ENCODE results near the gene FAAH. TPM values are rescaled to one million over a fixed set of nuclear protein-coding genes. Genes with fewer than 3 reads are reported as not detected.
A peak's percentile ranks its signal among the peaks of the same experiment; 100 is the strongest.

Gene FAAH
- polyA plus RNA-seq, 2 donors = 12.1 to 33.2 TPM

DNA sequence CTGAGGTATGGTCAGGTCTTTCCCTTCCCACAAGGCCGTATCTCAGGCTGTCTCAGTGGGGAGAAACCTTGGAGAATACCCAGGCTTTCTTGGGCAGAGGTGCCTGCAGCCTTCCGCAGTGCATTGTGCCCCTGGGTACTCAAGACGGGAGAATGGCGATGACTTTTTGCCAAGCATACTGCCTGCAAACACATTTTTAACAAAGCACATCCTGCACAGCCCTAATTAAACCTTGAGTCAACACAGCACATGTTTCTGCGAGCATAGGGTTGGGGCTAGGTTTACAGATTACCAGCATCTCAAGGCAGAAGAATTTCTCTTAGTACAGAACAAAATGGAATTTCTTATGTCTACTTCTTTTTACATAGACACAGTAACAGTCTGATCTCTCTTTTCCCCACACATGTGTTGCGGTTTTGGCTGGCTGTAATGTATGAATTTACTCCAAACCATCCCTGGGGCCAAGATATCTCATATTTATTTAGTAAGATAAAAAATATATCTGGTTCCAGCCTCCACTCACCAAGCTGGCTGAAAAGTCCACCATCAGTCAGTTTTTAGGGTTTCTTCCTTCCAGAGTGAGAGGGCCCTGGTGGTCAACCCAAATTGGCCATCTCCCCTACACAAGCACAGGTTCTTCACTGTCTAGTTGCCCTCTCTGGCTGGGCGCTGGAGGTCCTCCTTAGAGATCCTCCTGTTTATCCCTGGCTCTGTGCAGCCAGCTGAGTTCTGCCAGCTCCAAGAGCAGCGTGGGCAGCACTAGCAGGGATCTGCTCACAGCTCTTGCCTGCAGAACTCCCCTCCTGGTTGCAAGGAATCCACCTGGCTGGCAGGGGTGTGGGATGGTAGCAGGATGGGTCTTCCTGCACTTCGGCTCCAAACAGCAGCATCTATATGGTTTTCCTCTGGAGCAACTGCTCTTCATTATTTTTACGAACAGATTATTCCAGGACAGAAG, 2.6 kb downstream of the FAAH start:
- no peaks in the 10 kb centered on the region for H3K27me3 ChIP-seq (ENCODE audit: control insufficient read depth in 1 of 2, insufficient read depth in 2 of 2, low read length in 2 of 2)
- H3K4me1 ChIP-seq (ENCODE audit: control insufficient read depth in 2 of 2, insufficient read depth in 2 of 2, low read length in 1 of 2) = peaks cover 0 to 13% of the 10 kb centered on the region in 2 donors
- WGBS, 2 donors = 44 to 53% methylated on average over 10 of the region's 10 CpGs
- peaks cover 0 to 14% of the 10 kb centered on the region in 2 donors for H3K9me3 ChIP-seq (ENCODE audit: control insufficient read depth in 2 of 2, insufficient read depth in 1 of 2, low read depth in 1 of 2, low read length in 1 of 2)
- H3K36me3 ChIP-seq (ENCODE audit: control insufficient read depth in 2 of 2, insufficient read depth in 2 of 2, low read length in 1 of 2) = no peaks in the 10 kb centered on the region
- peak overlapping the region in 1 of 2 donors; percentile 24 for H3K27ac ChIP-seq (ENCODE audit: low read depth in 2 of 2, low read length in 1 of 2)
- no peak overlapping the region for H3K4me3 ChIP-seq (ENCODE audit: low read depth in 1 of 2, low read length in 2 of 2)

DNA sequence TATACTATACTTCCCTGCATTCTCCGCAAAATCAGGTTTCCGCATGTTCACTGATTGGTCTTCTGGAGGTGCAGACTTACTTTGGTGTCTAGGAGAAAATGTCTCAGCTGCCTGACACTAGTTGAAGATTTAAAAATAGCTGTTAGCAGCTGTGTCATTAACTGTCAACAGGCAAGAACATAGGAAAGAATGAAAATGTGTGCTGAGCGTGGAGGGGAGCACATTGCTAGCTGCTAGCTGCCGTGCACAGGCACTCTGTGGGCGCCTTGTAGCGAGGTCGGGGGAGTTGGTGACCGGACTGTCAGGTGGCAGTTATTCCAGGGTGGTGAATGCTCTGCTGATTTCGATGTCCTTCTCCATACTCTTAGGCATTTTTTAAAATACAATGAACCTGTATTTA, 5.2 kb downstream of the FAAH start:
- Histone ChIP-seq H3K9me3 (ENCODE audit: control insufficient read depth in 2 of 2, insufficient read depth in 1 of 2, low read depth in 1 of 2, low read length in 1 of 2) (no peaks in the 10 kb centered on the region), H3K4me1 (ENCODE audit: control insufficient read depth in 2 of 2, insufficient read depth in 2 of 2, low read length in 1 of 2) (peaks cover 0 to 16% of the 10 kb centered on the region in 2 donors), H3K27ac (ENCODE audit: low read depth in 2 of 2, low read length in 1 of 2) (no peak overlapping the region), H3K4me3 (ENCODE audit: low read depth in 1 of 2, low read length in 2 of 2) (no peak overlapping the region), H3K36me3 (ENCODE audit: control insufficient read depth in 2 of 2, insufficient read depth in 2 of 2, low read length in 1 of 2) (no peaks in the 10 kb centered on the region), H3K27me3 (ENCODE audit: control insufficient read depth in 1 of 2, insufficient read depth in 2 of 2, low read length in 2 of 2) (no peaks in the 10 kb centered on the region)
- 83 to 86% methylated on average over 9 of the region's 9 CpGs for WGBS, 2 donors

DNA sequence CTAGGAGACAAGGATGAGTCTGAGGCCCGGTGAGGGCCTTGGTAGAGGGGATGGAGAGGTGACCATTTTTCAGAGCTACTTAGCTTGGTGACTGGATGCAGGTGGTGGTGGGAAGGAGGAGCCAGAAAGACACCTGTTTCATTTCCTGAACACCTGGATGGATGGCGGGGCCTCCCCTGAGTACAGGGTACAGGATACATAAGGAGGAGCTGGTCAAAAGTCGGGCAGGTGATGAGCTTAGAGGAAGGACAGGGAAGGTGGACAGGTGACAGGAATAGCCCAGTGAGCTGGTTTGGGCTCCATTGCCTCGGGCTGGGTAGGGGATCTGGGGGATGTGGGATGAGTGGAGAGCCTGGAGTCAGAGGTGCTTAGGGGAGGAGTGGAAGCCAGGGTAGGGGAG, 6.3 kb downstream of the FAAH start:
- Histone ChIP-seq H3K4me1 (ENCODE audit: control insufficient read depth in 2 of 2, insufficient read depth in 2 of 2, low read length in 1 of 2) (peaks cover 0 to 12% of the 10 kb centered on the region in 2 donors), H3K36me3 (ENCODE audit: control insufficient read depth in 2 of 2, insufficient read depth in 2 of 2, low read length in 1 of 2) (peaks cover 0 to 4% of the 10 kb centered on the region in 2 donors), H3K27ac (ENCODE audit: low read depth in 2 of 2, low read length in 1 of 2) (no peak overlapping the region), H3K9me3 (ENCODE audit: control insufficient read depth in 2 of 2, insufficient read depth in 1 of 2, low read depth in 1 of 2, low read length in 1 of 2) (no peaks in the 10 kb centered on the region), H3K27me3 (ENCODE audit: control insufficient read depth in 1 of 2, insufficient read depth in 2 of 2, low read length in 2 of 2) (no peaks in the 10 kb centered on the region), H3K4me3 (ENCODE audit: low read depth in 1 of 2, low read length in 2 of 2) (no peak overlapping the region)
- 64 to 75% methylated on average over 4 of the region's 4 CpGs for WGBS, 2 donors

DNA sequence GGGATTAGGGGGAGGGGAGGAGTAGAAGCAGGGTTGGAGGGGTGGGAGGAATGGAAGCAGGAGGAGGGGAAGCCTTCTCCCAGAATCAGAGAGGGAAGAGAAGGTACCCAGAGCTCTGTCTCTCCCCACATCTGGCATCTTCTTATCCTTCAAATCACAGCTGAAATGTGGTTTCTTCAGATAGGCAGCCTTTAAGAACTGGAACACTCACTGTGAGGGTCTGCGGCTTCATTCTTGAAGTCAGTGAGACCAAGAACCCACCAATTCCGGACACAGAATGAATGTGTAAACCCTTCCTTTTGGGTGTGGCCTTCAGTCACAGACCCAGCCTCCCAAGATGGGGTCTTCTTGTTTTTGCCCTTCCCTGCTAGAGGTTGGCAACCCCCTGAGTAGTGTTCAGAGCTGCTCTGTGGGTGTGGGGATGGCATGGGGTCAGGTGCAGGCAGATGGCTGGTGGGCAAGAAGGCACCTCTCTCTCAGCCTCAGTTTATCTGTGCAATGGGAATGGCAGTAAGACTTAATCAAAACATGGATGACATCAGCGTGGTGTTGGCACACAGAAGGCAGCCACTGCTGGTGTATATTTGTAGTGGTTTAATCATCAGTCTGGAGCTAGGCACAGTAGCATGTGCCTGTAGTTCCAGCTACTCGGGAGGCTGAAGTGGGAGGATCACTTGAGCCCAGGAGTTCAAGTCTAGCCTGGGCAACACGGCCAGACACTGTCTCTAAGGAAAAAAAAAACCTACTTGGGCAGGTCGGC, 7.2 kb downstream of the FAAH start:
- 49 to 51% methylated on average over 6 of the region's 6 CpGs for WGBS, 2 donors
- Histone ChIP-seq H3K4me3 (ENCODE audit: low read depth in 1 of 2, low read length in 2 of 2) (no peak overlapping the region), H3K36me3 (ENCODE audit: control insufficient read depth in 2 of 2, insufficient read depth in 2 of 2, low read length in 1 of 2) (peaks cover 0 to 4% of the 10 kb centered on the region in 2 donors), H3K27me3 (ENCODE audit: control insufficient read depth in 1 of 2, insufficient read depth in 2 of 2, low read length in 2 of 2) (no peaks in the 10 kb centered on the region), H3K9me3 (ENCODE audit: control insufficient read depth in 2 of 2, insufficient read depth in 1 of 2, low read depth in 1 of 2, low read length in 1 of 2) (no peaks in the 10 kb centered on the region), H3K4me1 (ENCODE audit: control insufficient read depth in 2 of 2, insufficient read depth in 2 of 2, low read length in 1 of 2) (peaks cover 0 to 12% of the 10 kb centered on the region in 2 donors), H3K27ac (ENCODE audit: low read depth in 2 of 2, low read length in 1 of 2) (peak overlapping the region; percentile 50 to 60)

DNA sequence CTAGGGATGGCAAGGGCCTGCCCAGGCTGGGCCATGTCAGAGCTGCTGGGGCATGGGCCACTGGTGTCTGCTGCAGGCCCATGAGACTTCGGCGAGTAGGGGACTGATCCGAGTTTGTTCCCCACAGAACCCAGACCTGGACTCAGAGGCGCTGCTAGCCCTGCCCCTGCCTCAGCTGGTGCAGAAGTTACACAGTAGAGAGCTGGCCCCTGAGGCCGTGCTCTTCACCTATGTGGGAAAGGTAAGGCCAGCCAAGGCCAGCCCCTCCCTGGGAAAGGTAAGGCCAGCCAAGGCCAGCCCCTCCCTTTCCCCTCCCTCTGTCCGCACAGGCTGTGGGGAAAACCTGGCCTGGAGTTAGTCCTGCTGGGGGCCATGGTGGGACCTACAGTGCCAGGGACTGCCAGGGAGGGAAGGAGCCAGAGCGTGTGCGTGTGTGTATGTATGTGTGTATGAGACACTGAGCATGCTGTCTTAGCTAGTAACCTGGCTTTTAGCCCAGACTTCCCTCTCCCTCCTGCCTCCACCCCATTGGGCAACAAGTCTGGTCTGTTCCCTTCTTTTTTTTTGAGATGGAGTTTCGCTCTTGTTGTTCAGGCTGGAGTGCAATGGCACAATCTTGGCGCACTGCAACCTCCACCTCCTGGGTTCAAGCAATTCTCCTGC, 8.0 kb downstream of the FAAH start:
- peaks cover 0 to 4% of the 10 kb centered on the region in 2 donors for H3K36me3 ChIP-seq (ENCODE audit: control insufficient read depth in 2 of 2, insufficient read depth in 2 of 2, low read length in 1 of 2)

DNA sequence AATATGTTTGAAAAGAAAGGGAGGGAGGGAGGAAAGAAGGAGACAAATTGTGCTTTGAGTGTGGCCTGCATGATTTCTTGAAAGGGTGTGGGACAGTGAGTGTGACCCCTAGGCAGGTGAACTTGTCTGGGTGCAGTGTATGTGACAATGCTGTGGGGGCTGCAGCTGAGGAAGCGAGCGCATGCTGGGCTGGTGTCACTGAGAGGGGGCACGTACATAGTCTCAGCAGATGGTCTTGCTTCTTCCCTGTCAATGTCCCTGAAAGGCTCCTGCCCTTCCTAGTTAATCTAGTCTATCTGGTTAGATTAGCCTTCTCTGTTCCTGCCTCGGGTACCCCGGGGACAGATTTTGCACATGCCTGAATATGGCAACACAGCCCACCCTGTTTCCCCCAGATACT, 9.8 kb downstream of the FAAH start:
- no peak overlapping the region for H3K27ac ChIP-seq (ENCODE audit: low read depth in 2 of 2, low read length in 1 of 2)
- 84 to 87% methylated on average over 5 of the region's 5 CpGs for WGBS, 2 donors
- no peaks in the 10 kb centered on the region for H3K9me3 ChIP-seq (ENCODE audit: control insufficient read depth in 2 of 2, insufficient read depth in 1 of 2, low read depth in 1 of 2, low read length in 1 of 2)
- H3K4me1 ChIP-seq (ENCODE audit: control insufficient read depth in 2 of 2, insufficient read depth in 2 of 2, low read length in 1 of 2) = peaks cover 0 to 10% of the 10 kb centered on the region in 2 donors
- no peak overlapping the region for H3K4me3 ChIP-seq (ENCODE audit: low read depth in 1 of 2, low read length in 2 of 2)
- no peaks in the 10 kb centered on the region for H3K27me3 ChIP-seq (ENCODE audit: control insufficient read depth in 1 of 2, insufficient read depth in 2 of 2, low read length in 2 of 2)
- H3K36me3 ChIP-seq (ENCODE audit: control insufficient read depth in 2 of 2, insufficient read depth in 2 of 2, low read length in 1 of 2) = peaks cover 3 to 11% of the 10 kb centered on the region in 2 donors

More for the DNA sequence above, 8.0 kb downstream of the FAAH start:
- no peaks in the 10 kb centered on the region for H3K27me3 ChIP-seq (ENCODE audit: control insufficient read depth in 1 of 2, insufficient read depth in 2 of 2, low read length in 2 of 2)
- H3K27ac ChIP-seq (ENCODE audit: low read depth in 2 of 2, low read length in 1 of 2) = peak overlapping the region; percentile 50 to 60
- no peak overlapping the region for H3K4me3 ChIP-seq (ENCODE audit: low read depth in 1 of 2, low read length in 2 of 2)
- H3K9me3 ChIP-seq (ENCODE audit: control insufficient read depth in 2 of 2, insufficient read depth in 1 of 2, low read depth in 1 of 2, low read length in 1 of 2) = no peaks in the 10 kb centered on the region
- WGBS, 2 donors = 26% methylated on average over 10 of the region's 10 CpGs
- peaks cover 0 to 10% of the 10 kb centered on the region in 2 donors for H3K4me1 ChIP-seq (ENCODE audit: control insufficient read depth in 2 of 2, insufficient read depth in 2 of 2, low read length in 1 of 2)

DNA sequence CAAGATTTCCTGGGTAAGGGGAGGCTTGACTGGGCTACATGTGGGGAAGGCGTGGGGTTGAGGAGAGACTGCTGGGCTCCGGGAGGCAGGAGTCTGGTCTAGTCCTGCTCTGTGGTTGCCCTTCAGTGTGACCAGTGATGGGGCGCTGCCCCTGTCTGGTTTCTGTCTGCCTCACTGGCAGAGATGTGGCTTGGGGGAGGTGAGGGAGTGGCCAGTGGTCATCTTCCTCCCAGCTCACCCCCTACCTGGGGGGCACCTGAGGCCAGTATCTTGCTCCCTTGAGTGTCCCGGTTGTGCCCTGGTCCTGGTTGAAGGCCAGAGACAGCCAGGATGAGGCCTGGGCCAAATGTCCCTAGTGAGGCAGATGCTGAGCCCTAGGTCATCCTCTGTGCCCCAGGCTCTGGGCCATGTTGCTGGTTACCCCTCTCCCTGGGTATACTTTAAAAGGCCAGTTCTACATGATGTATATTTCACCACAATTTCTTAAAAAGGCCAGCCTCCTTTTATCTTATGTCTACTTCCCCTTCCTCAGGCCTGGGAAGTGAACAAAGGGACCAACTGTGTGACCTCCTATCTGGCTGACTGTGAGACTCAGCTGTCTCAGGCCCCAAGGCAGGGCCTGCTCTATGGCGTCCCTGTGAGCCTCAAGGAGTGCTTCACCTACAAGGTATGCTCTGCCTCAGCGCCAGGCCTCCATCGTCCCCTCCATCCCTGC, 10.5 kb downstream of the FAAH start:
- peaks cover 3 to 15% of the 10 kb centered on the region in 2 donors for H3K36me3 ChIP-seq (ENCODE audit: control insufficient read depth in 2 of 2, insufficient read depth in 2 of 2, low read length in 1 of 2)
- H3K27me3 ChIP-seq (ENCODE audit: control insufficient read depth in 1 of 2, insufficient read depth in 2 of 2, low read length in 2 of 2) = no peaks in the 10 kb centered on the region
- no peak overlapping the region for H3K27ac ChIP-seq (ENCODE audit: low read depth in 2 of 2, low read length in 1 of 2)
- peaks cover 0 to 10% of the 10 kb centered on the region in 2 donors for H3K4me1 ChIP-seq (ENCODE audit: control insufficient read depth in 2 of 2, insufficient read depth in 2 of 2, low read length in 1 of 2)
- no peak overlapping the region for H3K4me3 ChIP-seq (ENCODE audit: low read depth in 1 of 2, low read length in 2 of 2)
- H3K9me3 ChIP-seq (ENCODE audit: control insufficient read depth in 2 of 2, insufficient read depth in 1 of 2, low read depth in 1 of 2, low read length in 1 of 2) = no peaks in the 10 kb centered on the region
- WGBS, 2 donors = 92 to 94% methylated on average over 7 of the region's 7 CpGs

DNA sequence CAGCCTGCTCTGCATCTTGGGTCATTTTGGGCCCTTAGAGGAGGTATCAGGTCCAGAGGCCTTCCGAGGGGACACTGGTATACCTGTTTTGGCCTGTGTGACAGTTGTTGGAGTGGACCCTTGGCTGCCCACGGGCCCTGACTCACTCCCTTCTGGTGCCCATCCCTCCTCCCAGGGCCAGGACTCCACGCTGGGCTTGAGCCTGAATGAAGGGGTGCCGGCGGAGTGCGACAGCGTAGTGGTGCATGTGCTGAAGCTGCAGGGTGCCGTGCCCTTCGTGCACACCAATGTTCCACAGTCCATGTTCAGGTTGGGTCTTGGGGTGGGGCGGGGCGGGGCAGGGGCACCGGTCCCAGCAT, 11.1 kb downstream of the FAAH start:
- Histone ChIP-seq H3K4me3 (ENCODE audit: low read depth in 1 of 2, low read length in 2 of 2) (no peak overlapping the region), H3K9me3 (ENCODE audit: control insufficient read depth in 2 of 2, insufficient read depth in 1 of 2, low read depth in 1 of 2, low read length in 1 of 2) (no peaks in the 10 kb centered on the region), H3K36me3 (ENCODE audit: control insufficient read depth in 2 of 2, insufficient read depth in 2 of 2, low read length in 1 of 2) (peaks cover 3 to 15% of the 10 kb centered on the region in 2 donors), H3K27me3 (ENCODE audit: control insufficient read depth in 1 of 2, insufficient read depth in 2 of 2, low read length in 2 of 2) (no peaks in the 10 kb centered on the region), H3K27ac (ENCODE audit: low read depth in 2 of 2, low read length in 1 of 2) (no peak overlapping the region), H3K4me1 (ENCODE audit: control insufficient read depth in 2 of 2, insufficient read depth in 2 of 2, low read length in 1 of 2) (peaks cover 0 to 10% of the 10 kb centered on the region in 2 donors)
- 78 to 83% methylated on average over 12 of the region's 12 CpGs for WGBS, 2 donors

DNA sequence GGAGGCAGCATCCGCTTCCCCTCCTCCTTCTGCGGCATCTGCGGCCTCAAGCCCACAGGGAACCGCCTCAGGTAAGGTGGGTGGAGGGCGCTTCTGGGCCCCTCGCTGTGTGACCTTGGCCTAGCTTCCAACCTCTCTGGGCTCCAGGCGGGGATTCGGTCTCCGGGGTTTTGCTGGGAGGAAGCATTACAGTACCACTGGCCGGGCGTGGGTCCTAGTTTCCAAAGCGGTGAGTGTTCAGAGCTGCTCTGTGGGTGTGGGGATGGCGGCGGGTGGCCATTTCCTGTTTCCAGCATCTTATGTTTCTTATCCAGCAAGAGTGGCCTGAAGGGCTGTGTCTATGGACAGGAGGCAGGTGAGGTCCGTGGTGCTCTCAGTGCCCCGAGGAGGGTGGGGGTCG, 11.6 kb downstream of the FAAH start:
- 83 to 87% methylated on average over 16 to 17 of the region's 17 CpGs for WGBS, 2 donors
- no peaks in the 10 kb centered on the region for H3K9me3 ChIP-seq (ENCODE audit: control insufficient read depth in 2 of 2, insufficient read depth in 1 of 2, low read depth in 1 of 2, low read length in 1 of 2)
- H3K27ac ChIP-seq (ENCODE audit: low read depth in 2 of 2, low read length in 1 of 2) = no peak overlapping the region
- peaks cover 0 to 10% of the 10 kb centered on the region in 2 donors for H3K4me1 ChIP-seq (ENCODE audit: control insufficient read depth in 2 of 2, insufficient read depth in 2 of 2, low read length in 1 of 2)
- peaks cover 3 to 15% of the 10 kb centered on the region in 2 donors for H3K36me3 ChIP-seq (ENCODE audit: control insufficient read depth in 2 of 2, insufficient read depth in 2 of 2, low read length in 1 of 2)
- H3K27me3 ChIP-seq (ENCODE audit: control insufficient read depth in 1 of 2, insufficient read depth in 2 of 2, low read length in 2 of 2) = no peaks in the 10 kb centered on the region
- H3K4me3 ChIP-seq (ENCODE audit: low read depth in 1 of 2, low read length in 2 of 2) = no peak overlapping the region

Measured in esophagus (tissue), 2 donors.